HepG2 (cell line): ENCODE measurements around the gene SEPTIN5. TPM values are rescaled to one million over a fixed set of nuclear protein-coding genes. Genes with fewer than 3 reads are reported as not detected.

Experiments
- ATAC-seq: fragments of 200-7000 bp; cut with Tn5 transposase; 3 replicates; pipeline ENCODE4 v1.9.1; 2020; ENCODE audit warnings: mild to moderate bottlenecking, moderate library complexity
- BruUV-seq: library from RNA; stranded (reverse); fragments of 400-500 nt; replicated peaks from 2 replicates; lab custom pipeline; 2021; lab: Mats Ljungman, UMichigan
- CTCF ChIA-PET: fragments of 300-600 bp; formaldehyde crosslinking; extraction: SDS; loops from one replicate; lab custom pipeline; 2021; ENCODE audit warnings: low total read pairs, inconsistent platforms, low intra/inter-chr PET ratio; lab: Yijun Ruan, JAX
- POLR2A ChIA-PET: fragments of 350-600 bp; sonication (Branson Sonifier 250); formaldehyde crosslinking; loops from one replicate; lab custom pipeline; 2020; ENCODE audit warnings: antibody characterized with exemption, inconsistent platforms; lab: Yijun Ruan, JAX
- DNase-seq: peaks from one replicate; pipeline ENCODE4 v3.0.0-alpha.2; 2015; ENCODE audit warnings: low spot score
- FAIRE-seq: peaks from 3 replicates; lab custom pipeline; 2011; peaks lifted over from hg19 to GRCh38; lab: Jason Lieb, UNC
- H2AFZ ChIP-seq: one replicate; pipeline ENCODE4 v1.6.1; 2011; ENCODE audit warnings: low read length, inconsistent platforms
- H3K27ac ChIP-seq: fragments of 300-600 bp; 3 replicates; pipeline ENCODE4 v1.8.0; 2011; ENCODE audit warnings: mixed run types, mild to moderate bottlenecking, mixed read lengths, low read length, inconsistent platforms; ENCODE audit not compliant: insufficient read depth; ENCODE audit errors: extremely low read length
- H3K27me3 ChIP-seq, 2 experiments: fragments of 200-600 bp in 1 of 2; 2 replicates in 1 of 2; 3 replicates in 1 of 2; pipeline versions ENCODE4 v1.6.0 to v1.8.0; 2011; ENCODE audit warnings: low read length in 2 of 2, mild to moderate bottlenecking in 2 of 2, moderate library complexity in 2 of 2, inconsistent platforms in 1 of 2; ENCODE audit not compliant: insufficient read depth in 2 of 2, control insufficient read depth in 1 of 2
- H3K36me3 ChIP-seq, 2 experiments: fragments of 200-600 bp in 1 of 2; replicated peaks in 1 of 2; 2 replicates in 1 of 2; 3 replicates in 1 of 2; pipeline versions ENCODE4 v1.5.1 to v1.8.0; 2011; ENCODE audit warnings: low read length in 2 of 2, inconsistent platforms in 1 of 2; ENCODE audit not compliant: insufficient read depth in 2 of 2, control insufficient read depth in 1 of 2
- H3K4me1 ChIP-seq: 2 replicates; pipeline ENCODE4 v1.5.1; 2012; ENCODE audit warnings: low read length, inconsistent platforms; ENCODE audit not compliant: insufficient read depth
- H3K4me2 ChIP-seq: 2 replicates; pipeline ENCODE4 v1.6.0; 2011; ENCODE audit warnings: low read depth, low read length, inconsistent platforms
- H3K4me3 ChIP-seq, 3 experiments: fragments of 200-600 bp in 1 of 3; sonication (generic), shearing (Covaris generic) in 1 of 3; replicated peaks in 1 of 3; 2 replicates each; pipeline ENCODE4 v1.5.1; 2011 to 2016; ENCODE audit warnings: low read length in 3 of 3, inconsistent platforms in 2 of 3, low read depth in 2 of 3, mild to moderate bottlenecking in 2 of 3, control low read depth in 1 of 3, mixed read lengths in 1 of 3; ENCODE audit not compliant: insufficient read depth in 1 of 3
- H3K79me2 ChIP-seq: one replicate; pipeline ENCODE4 v1.6.1; 2011; ENCODE audit warnings: low read length, inconsistent platforms; ENCODE audit not compliant: insufficient read depth
- H3K9ac ChIP-seq: 2 replicates; pipeline ENCODE4 v1.6.0; 2011; ENCODE audit warnings: mild to moderate bottlenecking, low read depth, low read length, inconsistent platforms; ENCODE audit not compliant: insufficient read depth
- H3K9me3 ChIP-seq: 2 replicates; pipeline ENCODE4 v1.5.1; 2012; ENCODE audit warnings: mild to moderate bottlenecking, low read length
- H4K20me1 ChIP-seq: 2 replicates; pipeline ENCODE4 v1.6.0; 2011; ENCODE audit warnings: inconsistent platforms, mild to moderate bottlenecking, low read length, moderate library complexity; ENCODE audit not compliant: insufficient read depth
- CENPX ChIP-seq: sonication (generic); formaldehyde crosslinking; IDR thresholded peaks from 2 replicates; pipeline ENCODE4 v1.9.0; 2021; ENCODE audit warnings: mild to moderate bottlenecking, missing genetic modification reagents, moderate library complexity
- KMT2A ChIP-seq: sonication (generic); formaldehyde crosslinking; IDR thresholded peaks from 2 replicates; pipeline ENCODE4 v1.4.0; 2020; ENCODE audit warnings: missing genetic modification reagents
- PHB2 ChIP-seq: fragments of 450-650 bp; IDR thresholded peaks from 2 replicates; pipeline ENCODE4 v1.6.1; 2018; ENCODE audit not compliant: partially characterized antibody
- SRF ChIP-seq: IDR thresholded peaks from 2 replicates; pipeline ENCODE4 v1.6.1; 2011; ENCODE audit warnings: mild to moderate bottlenecking, low read depth, low read length, moderate library complexity
- YEATS4 ChIP-seq: sonication (generic); formaldehyde crosslinking; IDR thresholded peaks from 2 replicates; pipeline ENCODE4 v1.4.0; 2020; ENCODE audit warnings: missing genetic modification reagents, borderline replicate concordance
- ZNF121 ChIP-seq: sonication (generic); formaldehyde crosslinking; IDR thresholded peaks from 2 replicates; pipeline ENCODE4 v1.5.0; 2020; ENCODE audit warnings: mild to moderate bottlenecking, missing genetic modification reagents
- ZNF557 ChIP-seq: sonication (generic); formaldehyde crosslinking; IDR thresholded peaks from 2 replicates; pipeline ENCODE4 v1.4.0; 2020; ENCODE audit warnings: missing genetic modification reagents
- WGBS: methylation state at CpG from one replicate; pipeline ENCODE4 v1.1.6; 2017; ENCODE audit warnings: low lambda C conversion rate; 5-methylcytosine and 5-hydroxymethylcytosine counted together
- in situ Hi-C: cut with HindIII; loops from 2 replicates; pipeline ENCODE4 v1.10.0; 2017; ENCODE audit warnings: low pct_unique_long_range_greater_than_20kb; ENCODE audit not compliant: extremely low pct_ligation_motif_present
- intact Hi-C: fragments of 100-400 bp; cut with micrococcal nuclease; formaldehyde crosslinking; loops from one replicate; pipeline ENCODE4 v1.10.0; 2022; ENCODE audit not compliant: unreplicated experiment
- polyA plus RNA-seq, 8 experiments: library from polyadenylated mRNA; depleted of rRNA in 3 of 8; stranded (reverse) in 7 of 8; unstranded in 1 of 8; fragments of >200 nt; fragmentation: Illumina TruSeq in 4 of 8; extraction: Trizol in 4 of 8; gene quantifications; 2 replicates each; pipeline versions ENCODE4 v1.2.1 to v1.2.3, GENCODE V29; 2011 to 2016; ENCODE audit warnings: low read depth in 4 of 8, missing spikeins in 1 of 8, mixed read lengths in 1 of 8; ENCODE audit not compliant: insufficient read depth in 1 of 8
- total RNA-seq, 5 experiments: library from RNA; depleted of rRNA; stranded (reverse); fragments of >200 nt; fragmentation: Illumina TruSeq; extraction: Trizol; gene quantifications; 2 replicates each; pipeline ENCODE4 v1.2.3, GENCODE V29; 2016; ENCODE audit warnings: low read depth in 1 of 5
- TF ChIP-seq, protein P1 (sequence below): sonication (generic); formaldehyde crosslinking; IDR thresholded peaks from 2 replicates; pipeline ENCODE4 v1.4.0; 2020; ENCODE audit warnings: missing genetic modification reagents

SEPTIN5 gene
- total and polyA plus RNA-seq, 2 of the 13 experiments (the other 11 are each of a cell fraction or from before 2014, with no cell fraction given) = 0.33 TPM; not detected in 1

DNA sequence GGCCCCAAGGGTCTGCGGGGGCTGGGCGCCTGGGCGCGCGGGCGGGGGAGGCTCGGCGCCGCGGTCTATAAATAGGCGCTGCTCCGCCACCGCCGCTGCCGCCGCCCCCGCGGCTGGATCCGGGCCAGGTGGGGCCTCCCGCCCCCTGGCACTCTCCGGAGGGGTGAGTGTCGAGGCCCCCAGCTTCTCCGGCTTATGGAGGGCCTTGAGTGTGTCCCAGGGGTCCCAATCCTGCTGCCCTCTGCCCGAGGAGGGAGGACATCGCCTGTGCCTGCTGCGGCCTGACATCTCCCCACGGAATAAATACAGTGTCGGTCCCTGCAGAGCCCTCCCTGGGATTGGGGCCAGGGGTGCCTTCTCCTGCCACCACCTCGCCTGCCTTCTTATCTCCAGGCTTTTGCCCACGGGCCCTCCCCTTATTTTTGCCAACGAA, 4.8 kb downstream of the SEPTIN5 start:
- BruUV-seq = no TSS peak
- ChIA-PET POLR2A (no interaction called here), CTCF (no interaction called here)
- no peaks in the 10 kb centered on the region for H3K79me2 ChIP-seq
- H3K4me3 ChIP-seq = no peak overlapping the region
- H3K4me2 ChIP-seq = no peak overlapping the region
- ATAC-seq (no peak), FAIRE-seq (no peak), DNase-seq (no peak)
- H3K27ac ChIP-seq = no peak overlapping the region
- H2AFZ ChIP-seq = no peak overlapping the region
- intact Hi-C loops (no loop called here), in situ Hi-C loops (no loop called here)
- H4K20me1 ChIP-seq = peaks cover 8% of the 10 kb centered on the region; the same call in 1 of the 2 replicates
- 42% methylated on average over 4 of the region's 31 CpGs for WGBS
- peaks cover 26 to 86% of the 10 kb centered on the region in 2 experiments for H3K27me3 ChIP-seq
- TF ChIP-seq SRF (no peak), PHB2 (no peak), KMT2A (CRISPR knock-in tag) (no peak), ZNF557 (CRISPR knock-in tag) (no peak), CENPX (no peak), ZNF121 (CRISPR knock-in tag) (no peak), YEATS4 (no peak)
- TF ChIP-seq, protein P1, sequence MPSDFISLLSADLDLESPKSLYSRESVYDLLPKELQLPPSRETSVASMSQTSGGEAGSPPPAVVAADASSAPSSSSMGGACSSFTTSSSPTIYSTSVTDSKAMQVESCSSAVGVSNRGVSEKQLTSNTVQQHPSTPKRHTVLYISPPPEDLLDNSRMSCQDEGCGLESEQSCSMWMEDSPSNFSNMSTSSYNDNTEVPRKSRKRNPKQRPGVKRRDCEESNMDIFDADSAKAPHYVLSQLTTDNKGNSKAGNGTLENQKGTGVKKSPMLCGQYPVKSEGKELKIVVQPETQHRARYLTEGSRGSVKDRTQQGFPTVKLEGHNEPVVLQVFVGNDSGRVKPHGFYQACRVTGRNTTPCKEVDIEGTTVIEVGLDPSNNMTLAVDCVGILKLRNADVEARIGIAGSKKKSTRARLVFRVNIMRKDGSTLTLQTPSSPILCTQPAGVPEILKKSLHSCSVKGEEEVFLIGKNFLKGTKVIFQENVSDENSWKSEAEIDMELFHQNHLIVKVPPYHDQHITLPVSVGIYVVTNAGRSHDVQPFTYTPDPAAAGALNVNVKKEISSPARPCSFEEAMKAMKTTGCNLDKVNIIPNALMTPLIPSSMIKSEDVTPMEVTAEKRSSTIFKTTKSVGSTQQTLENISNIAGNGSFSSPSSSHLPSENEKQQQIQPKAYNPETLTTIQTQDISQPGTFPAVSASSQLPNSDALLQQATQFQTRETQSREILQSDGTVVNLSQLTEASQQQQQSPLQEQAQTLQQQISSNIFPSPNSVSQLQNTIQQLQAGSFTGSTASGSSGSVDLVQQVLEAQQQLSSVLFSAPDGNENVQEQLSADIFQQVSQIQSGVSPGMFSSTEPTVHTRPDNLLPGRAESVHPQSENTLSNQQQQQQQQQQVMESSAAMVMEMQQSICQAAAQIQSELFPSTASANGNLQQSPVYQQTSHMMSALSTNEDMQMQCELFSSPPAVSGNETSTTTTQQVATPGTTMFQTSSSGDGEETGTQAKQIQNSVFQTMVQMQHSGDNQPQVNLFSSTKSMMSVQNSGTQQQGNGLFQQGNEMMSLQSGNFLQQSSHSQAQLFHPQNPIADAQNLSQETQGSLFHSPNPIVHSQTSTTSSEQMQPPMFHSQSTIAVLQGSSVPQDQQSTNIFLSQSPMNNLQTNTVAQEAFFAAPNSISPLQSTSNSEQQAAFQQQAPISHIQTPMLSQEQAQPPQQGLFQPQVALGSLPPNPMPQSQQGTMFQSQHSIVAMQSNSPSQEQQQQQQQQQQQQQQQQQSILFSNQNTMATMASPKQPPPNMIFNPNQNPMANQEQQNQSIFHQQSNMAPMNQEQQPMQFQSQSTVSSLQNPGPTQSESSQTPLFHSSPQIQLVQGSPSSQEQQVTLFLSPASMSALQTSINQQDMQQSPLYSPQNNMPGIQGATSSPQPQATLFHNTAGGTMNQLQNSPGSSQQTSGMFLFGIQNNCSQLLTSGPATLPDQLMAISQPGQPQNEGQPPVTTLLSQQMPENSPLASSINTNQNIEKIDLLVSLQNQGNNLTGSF (CRISPR knock-in tag) = no peak
- no peaks in the 10 kb centered on the region for H3K36me3 ChIP-seq
- H3K9me3 ChIP-seq = no peaks in the 10 kb centered on the region
- peaks cover 30% of the 10 kb centered on the region for H3K4me1 ChIP-seq
- no peak overlapping the region for H3K9ac ChIP-seq
